Activated CD4-positive, alpha-beta memory T cell treated with anti-CD3 and anti-CD28 coated beads for 36 hours (primary cell): ENCODE data around the gene ERBB4. TPM values are rescaled to one million over a fixed set of nuclear protein-coding genes. Genes with fewer than 3 reads are reported as not detected.
"Not testable (repeated sequence)": the region's sequence is repeated elsewhere in the genome, so short reads cannot be mapped to it uniquely, and the experiment has no call there.

Source experiments
- CTCF ChIA-PET: fragments of 350-600 bp; sonication (Branson Sonifier 250); formaldehyde crosslinking; loops from one replicate; lab custom pipeline; 2021; ENCODE audit warnings: antibody characterized with exemption, inconsistent platforms; lab: Charles Lee
- POLR2A ChIA-PET: fragments of 350-600 bp; sonication (Branson Sonifier 250); formaldehyde crosslinking; loops from one replicate; lab custom pipeline; 2021; ENCODE audit warnings: antibody characterized with exemption; lab: Charles Lee
- DNase-seq: peaks from one replicate; pipeline ENCODE4 v3.0.0-alpha.2; 2020
- H3K27ac Mint-ChIP-seq: one replicate; pipeline ENCODE4 v1.8.0; 2021; ENCODE audit warnings: mixed read lengths
- H3K27me3 Mint-ChIP-seq: one replicate; pipeline ENCODE4 v1.8.0; 2021; ENCODE audit warnings: mixed read lengths
- H3K36me3 Mint-ChIP-seq: one replicate; pipeline ENCODE4 v1.8.0; 2021; ENCODE audit warnings: mixed read lengths
- H3K4me1 Mint-ChIP-seq: one replicate; pipeline ENCODE4 v1.8.0; 2021; ENCODE audit warnings: low read depth, mixed read lengths
- H3K4me3 Mint-ChIP-seq: one replicate; pipeline ENCODE4 v1.8.0; 2021; ENCODE audit warnings: mild to moderate bottlenecking, mixed read lengths
- H3K9me3 Mint-ChIP-seq: one replicate; pipeline ENCODE4 v1.8.0; 2021; ENCODE audit warnings: mixed read lengths
- intact Hi-C: fragments of 100-400 bp; cut with micrococcal nuclease; formaldehyde crosslinking; loops from one replicate; pipeline ENCODE4 v1.15.1; 2023
- total RNA-seq, 2 experiments: library from RNA; stranded (reverse); gene quantifications; one replicate each; pipeline ENCODE4 v1.2.3, GENCODE V29; 2021

Gene ERBB4
- total RNA-seq, 2 experiments from 2014 or later = not detected

GRCh38 chr2:212195626-212196025 is 343.0 kb downstream of the ERBB4 start:
- no peak overlapping the region for H3K27ac Mint-ChIP-seq

DNA sequence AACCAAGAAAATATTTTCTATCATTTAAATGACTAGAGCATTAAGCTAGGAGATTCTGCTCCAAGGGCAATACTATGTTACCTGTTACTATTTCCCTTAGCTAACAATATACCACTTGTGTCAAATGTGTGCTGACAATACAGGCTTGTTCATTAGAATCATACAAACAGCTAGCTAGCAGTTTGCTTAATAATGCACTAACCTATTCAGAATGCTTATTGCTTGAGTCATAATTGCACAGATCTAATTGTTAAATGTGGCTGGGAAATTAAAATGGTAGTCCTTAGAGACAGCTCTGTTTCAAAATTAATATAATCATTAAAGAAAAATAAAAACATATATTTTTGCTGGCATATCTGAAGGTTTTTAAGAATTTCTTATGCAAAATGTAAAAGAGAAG is 344.2 kb downstream of the ERBB4 start:
- H3K9me3 Mint-ChIP-seq = no peaks in the 10 kb centered on the region
- ChIA-PET CTCF (no interaction called here), POLR2A (no interaction called here)
- H3K36me3 Mint-ChIP-seq = no peaks in the 10 kb centered on the region
- H3K27ac Mint-ChIP-seq = no peak overlapping the region
- no peaks in the 10 kb centered on the region for H3K4me1 Mint-ChIP-seq
- intact Hi-C loops = no loop called here
- no peak for DNase-seq
- no peak overlapping the region for H3K4me3 Mint-ChIP-seq
- no peaks in the 10 kb centered on the region for H3K27me3 Mint-ChIP-seq

More at GRCh38 chr2:212195626-212196025, 343.0 kb downstream of the ERBB4 start:
- Mint-ChIP-seq H3K27me3 (no peaks in the 10 kb centered on the region), H3K4me3 (no peak overlapping the region), H3K9me3 (no peaks in the 10 kb centered on the region), H3K36me3 (no peaks in the 10 kb centered on the region), H3K4me1 (no peaks in the 10 kb centered on the region)
- ChIA-PET CTCF (no interaction called here), POLR2A (no interaction called here)
- no peak for DNase-seq
- intact Hi-C loops = no loop called here

DNA sequence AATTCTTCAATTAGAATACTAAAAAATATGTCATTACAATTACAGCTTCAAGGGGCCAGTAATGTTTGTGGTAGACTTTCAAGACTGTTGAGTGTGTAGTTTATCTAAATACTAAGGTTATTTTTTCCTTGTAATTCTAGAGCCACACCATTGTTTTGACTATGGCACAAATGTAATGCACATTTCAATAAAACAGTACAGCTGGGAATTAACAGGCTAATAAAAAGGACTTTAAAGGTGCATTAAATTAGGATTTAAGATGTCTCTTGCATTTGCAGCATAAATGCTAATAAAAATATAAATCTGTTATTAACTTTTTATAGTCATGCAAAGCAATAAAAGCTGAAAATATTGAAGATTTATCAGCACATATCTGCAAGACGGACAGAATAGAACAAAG is 344.8 kb downstream of the ERBB4 start:
- intact Hi-C loops = no loop called here
- DNase-seq = no peak
- Mint-ChIP-seq H3K4me1 (no peaks in the 10 kb centered on the region), H3K4me3 (no peak overlapping the region), H3K36me3 (no peaks in the 10 kb centered on the region), H3K27me3 (no peaks in the 10 kb centered on the region), H3K27ac (no peak overlapping the region), H3K9me3 (no peaks in the 10 kb centered on the region)
- POLR2A ChIA-PET = no interaction called here
- CTCF ChIA-PET = no interaction called here

GRCh38 chr2:212193056-212193455 is 345.5 kb downstream of the ERBB4 start:
- H3K36me3 Mint-ChIP-seq = no peaks in the 10 kb centered on the region

GRCh38 chr2:212191438-212191837 is 347.2 kb downstream of the ERBB4 start:
- H3K27ac Mint-ChIP-seq, CTCF ChIA-PET, DNase-seq, POLR2A ChIA-PET, H3K9me3 Mint-ChIP-seq, H3K4me1 Mint-ChIP-seq, H3K27me3 Mint-ChIP-seq, H3K4me3 Mint-ChIP-seq, H3K36me3 Mint-ChIP-seq, intact Hi-C loops: not testable (repeated sequence)

More at GRCh38 chr2:212193056-212193455, 345.5 kb downstream of the ERBB4 start:
- no peak for DNase-seq
- intact Hi-C loops = no loop called here
- H3K27ac Mint-ChIP-seq = no peak overlapping the region
- no peaks in the 10 kb centered on the region for H3K4me1 Mint-ChIP-seq
- POLR2A ChIA-PET = no interaction called here
- H3K9me3 Mint-ChIP-seq = peaks cover 4% of the 10 kb centered on the region
- CTCF ChIA-PET = no interaction called here
- H3K27me3 Mint-ChIP-seq = no peaks in the 10 kb centered on the region
- no peak overlapping the region for H3K4me3 Mint-ChIP-seq

GRCh38 chr2:212186166-212186565 is 352.4 kb downstream of the ERBB4 start:
- DNase-seq = no peak
- ChIA-PET CTCF (no interaction called here), POLR2A (no interaction called here)
- H3K36me3 Mint-ChIP-seq = no peaks in the 10 kb centered on the region
- intact Hi-C loops = no loop called here
- no peak overlapping the region for H3K4me3 Mint-ChIP-seq
- no peaks in the 10 kb centered on the region for H3K27me3 Mint-ChIP-seq
- H3K9me3 Mint-ChIP-seq = peaks cover 4% of the 10 kb centered on the region
- H3K27ac Mint-ChIP-seq = no peak overlapping the region
- no peaks in the 10 kb centered on the region for H3K4me1 Mint-ChIP-seq

DNA sequence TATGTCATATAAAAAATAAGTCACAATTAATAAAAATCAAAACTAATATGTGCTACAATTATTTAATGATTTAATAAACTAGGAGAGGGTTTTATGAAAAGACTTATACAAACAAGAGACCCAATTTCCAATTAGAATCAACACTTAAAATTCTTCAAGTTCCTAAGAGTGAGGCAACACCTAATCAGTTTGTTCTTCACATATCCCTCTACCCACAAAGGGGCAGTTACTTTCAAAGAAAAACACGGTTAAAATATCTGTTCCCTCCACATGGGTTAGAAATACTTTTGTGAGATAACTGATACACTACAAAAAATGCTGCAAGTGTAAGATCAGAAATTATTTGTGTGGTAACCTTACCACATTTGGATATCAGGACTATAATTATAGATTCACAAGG is 357.0 kb downstream of the ERBB4 start:
- H3K27me3 Mint-ChIP-seq = no peaks in the 10 kb centered on the region
- ChIA-PET POLR2A (no interaction called here), CTCF (no interaction called here)
- no peak overlapping the region for H3K4me3 Mint-ChIP-seq
- DNase-seq = no peak
- intact Hi-C loops = no loop called here
- no peaks in the 10 kb centered on the region for H3K9me3 Mint-ChIP-seq
- no peaks in the 10 kb centered on the region for H3K36me3 Mint-ChIP-seq
- H3K4me1 Mint-ChIP-seq = no peaks in the 10 kb centered on the region
- no peak overlapping the region for H3K27ac Mint-ChIP-seq

GRCh38 chr2:212180408-212181083 is 358.1 kb downstream of the ERBB4 start:
- H3K36me3 Mint-ChIP-seq = no peaks in the 10 kb centered on the region
- intact Hi-C loops = no loop called here
- ChIA-PET CTCF (no interaction called here), POLR2A (no interaction called here)
- H3K27ac Mint-ChIP-seq = no peak overlapping the region
- no peaks in the 10 kb centered on the region for H3K27me3 Mint-ChIP-seq
- DNase-seq = no peak
- H3K9me3 Mint-ChIP-seq = no peaks in the 10 kb centered on the region
- H3K4me1 Mint-ChIP-seq = no peaks in the 10 kb centered on the region
- H3K4me3 Mint-ChIP-seq = no peak overlapping the region

GRCh38 chr2:212177724-212178123 is 360.9 kb downstream of the ERBB4 start:
- H3K9me3 Mint-ChIP-seq = no peaks in the 10 kb centered on the region
- no peak overlapping the region for H3K4me3 Mint-ChIP-seq
- H3K27ac Mint-ChIP-seq = no peak overlapping the region
- POLR2A ChIA-PET = no interaction called here
- CTCF ChIA-PET = no interaction called here
- H3K36me3 Mint-ChIP-seq = no peaks in the 10 kb centered on the region
- H3K4me1 Mint-ChIP-seq = no peaks in the 10 kb centered on the region
- no peaks in the 10 kb centered on the region for H3K27me3 Mint-ChIP-seq
- DNase-seq = no peak
- intact Hi-C loops = no loop called here

GRCh38 chr2:212176151-212176550 is 362.5 kb downstream of the ERBB4 start:
- H3K36me3 Mint-ChIP-seq = no peaks in the 10 kb centered on the region
- CTCF ChIA-PET = no interaction called here
- POLR2A ChIA-PET = no interaction called here
- no peaks in the 10 kb centered on the region for H3K4me1 Mint-ChIP-seq
- H3K27ac Mint-ChIP-seq = no peak overlapping the region
- no peaks in the 10 kb centered on the region for H3K27me3 Mint-ChIP-seq
- intact Hi-C loops = no loop called here
- DNase-seq = no peak
- H3K9me3 Mint-ChIP-seq = peaks cover 8% of the 10 kb centered on the region
- no peak overlapping the region for H3K4me3 Mint-ChIP-seq

GRCh38 chr2:212173756-212174510 is 364.7 kb downstream of the ERBB4 start:
- Mint-ChIP-seq H3K9me3 (peaks cover 18% of the 10 kb centered on the region), H3K36me3 (no peaks in the 10 kb centered on the region), H3K4me3 (no peak overlapping the region), H3K27me3 (no peaks in the 10 kb centered on the region), H3K27ac (no peak overlapping the region), H3K4me1 (no peaks in the 10 kb centered on the region)
- ChIA-PET CTCF (no interaction called here), POLR2A (no interaction called here)
- no peak for DNase-seq
- intact Hi-C loops = no loop called here

DNA sequence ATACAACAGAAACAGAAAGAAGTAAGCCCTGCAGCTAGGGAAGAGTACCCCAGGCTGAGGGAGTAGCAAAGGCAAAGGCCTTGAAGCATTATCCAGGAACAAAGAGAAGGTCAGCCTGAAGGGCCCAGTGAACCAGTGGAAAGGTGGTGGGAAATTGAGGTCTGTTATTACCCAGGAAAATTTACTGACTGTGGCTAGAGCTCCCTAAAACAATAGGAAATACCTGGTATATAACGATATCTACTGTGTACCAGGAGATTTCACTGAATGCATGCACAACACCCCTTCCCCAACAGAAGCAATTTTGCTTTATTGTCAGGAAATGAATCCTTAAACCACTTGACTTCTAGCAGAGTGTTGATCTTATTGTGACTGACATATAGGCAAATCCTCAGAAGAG is 365.3 kb downstream of the ERBB4 start:
- POLR2A ChIA-PET = no interaction called here
- no peak overlapping the region for H3K27ac Mint-ChIP-seq
- H3K36me3 Mint-ChIP-seq = no peaks in the 10 kb centered on the region
- CTCF ChIA-PET = no interaction called here
- H3K4me1 Mint-ChIP-seq = no peaks in the 10 kb centered on the region
- DNase-seq = no peak
- intact Hi-C loops = no loop called here
- no peaks in the 10 kb centered on the region for H3K27me3 Mint-ChIP-seq
- H3K9me3 Mint-ChIP-seq = peaks cover 18% of the 10 kb centered on the region
- no peak overlapping the region for H3K4me3 Mint-ChIP-seq

DNA sequence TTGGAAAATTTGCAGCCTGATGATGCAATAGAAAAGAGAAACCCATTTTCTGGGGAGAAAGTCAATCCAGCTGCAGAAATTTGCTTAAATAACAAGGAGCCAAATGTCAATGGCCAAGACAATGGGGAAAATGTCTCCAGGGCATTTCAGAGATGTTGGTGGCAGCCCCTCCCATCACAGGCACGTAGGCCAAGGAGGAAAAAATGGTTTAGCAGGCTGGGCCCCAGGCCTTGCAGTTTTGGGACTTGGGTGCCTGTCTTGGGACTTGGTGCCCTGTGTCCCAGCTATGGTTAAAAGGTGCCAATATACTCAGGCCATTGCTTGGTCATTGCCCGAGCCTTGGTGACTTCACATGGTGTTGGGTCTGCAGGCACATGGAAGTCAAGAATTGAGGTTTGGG is 368.2 kb downstream of the ERBB4 start:
- no peak overlapping the region for H3K27ac Mint-ChIP-seq
- H3K4me3 Mint-ChIP-seq = no peak overlapping the region
- no peaks in the 10 kb centered on the region for H3K36me3 Mint-ChIP-seq
- no peaks in the 10 kb centered on the region for H3K4me1 Mint-ChIP-seq
- no peaks in the 10 kb centered on the region for H3K27me3 Mint-ChIP-seq
- ChIA-PET POLR2A (interaction anchor here (0.7 kb wide), 1 partner anchor 1454 kb away, joined by 4 read pairs; no protein-coding TSS in a partner anchor), CTCF (no interaction called here)
- DNase-seq = no peak
- H3K9me3 Mint-ChIP-seq = peaks cover 22% of the 10 kb centered on the region
- intact Hi-C loops = no loop called here
